Nucleus accumbens (tissue), 56 donors: ENCODE results near the gene USB1.
A peak's percentile ranks its signal among the peaks of the same experiment; 100 is the strongest.

Experiments used
- DNase-seq, 56 donors: peaks; one replicate each; lab custom pipeline; 2025; lab: John Stamatoyannopoulos, UW

The USB1 gene

GRCh38 chr16:58030136-58030840 is 29.1 kb downstream of the USB1 start:
- DNase-seq: no peak

- no peak for DNase-seq
Observed at GRCh38 chr16:58031016-58031800, 30.0 kb downstream of the USB1 start.

GRCh38 chr16:58032710-58033293 is 31.6 kb downstream of the USB1 start:
- DNase-seq: peak in 45 of 56 donors; percentile 14 to 78 (median 37)

GRCh38 chr16:58034128-58034685 is 33.0 kb downstream of the USB1 start:
- no peak for DNase-seq

GRCh38 chr16:58034774-58035173 is 33.6 kb downstream of the USB1 start:
- DNase-seq: no peak

GRCh38 chr16:58035356-58036170 is 34.4 kb downstream of the USB1 start:
- no peak for DNase-seq

- no peak for DNase-seq
Observed at GRCh38 chr16:58036943-58037342, 35.7 kb downstream of the USB1 start.

GRCh38 chr16:58037365-58038057 is 36.3 kb downstream of the USB1 start:
- no peak for DNase-seq

- DNase-seq: no peak
Observed at GRCh38 chr16:58038219-58038641, 37.0 kb downstream of the USB1 start.

- DNase-seq: no peak
Observed at GRCh38 chr16:58039829-58040495, 38.8 kb downstream of the USB1 start.

- no peak for DNase-seq
Observed at GRCh38 chr16:58040496-58040846, 39.3 kb downstream of the USB1 start.

- DNase-seq: no peak
Observed at GRCh38 chr16:58040945-58041627, 39.9 kb downstream of the USB1 start.

- DNase-seq: no peak
Observed at GRCh38 chr16:58041628-58041955, 40.4 kb downstream of the USB1 start.

- no peak for DNase-seq
Observed at GRCh38 chr16:58042001-58042885, 41.0 kb downstream of the USB1 start.

- no peak for DNase-seq
Observed at GRCh38 chr16:58042886-58043515, 41.8 kb downstream of the USB1 start.

GRCh38 chr16:58043571-58044155 is 42.5 kb downstream of the USB1 start:
- DNase-seq: no peak
